ENCODE measurements around the gene RAPGEF4.

RAPGEF4 gene

DNA sequence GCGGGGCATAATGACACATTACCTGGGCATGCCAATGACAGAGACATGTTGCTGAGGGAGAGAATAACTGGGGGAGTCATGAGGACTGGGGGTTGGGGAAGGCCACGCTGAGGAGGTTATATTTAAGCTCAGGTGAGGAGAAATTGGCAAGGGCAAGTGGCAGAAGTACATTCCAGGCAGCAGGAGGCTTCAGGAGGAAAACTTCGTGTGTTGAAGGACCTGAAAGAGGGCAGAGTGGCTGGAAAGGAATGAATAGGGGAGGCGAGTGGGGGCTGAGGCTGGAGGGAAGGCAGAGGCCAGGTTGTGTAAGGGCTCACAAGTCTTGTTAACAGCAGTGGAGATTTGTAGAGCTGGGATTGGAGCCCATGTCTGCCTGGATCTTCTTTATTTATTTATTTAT, 166.3 kb downstream of the RAPGEF4 start:
- TF ChIP-seq, protein P1, sequence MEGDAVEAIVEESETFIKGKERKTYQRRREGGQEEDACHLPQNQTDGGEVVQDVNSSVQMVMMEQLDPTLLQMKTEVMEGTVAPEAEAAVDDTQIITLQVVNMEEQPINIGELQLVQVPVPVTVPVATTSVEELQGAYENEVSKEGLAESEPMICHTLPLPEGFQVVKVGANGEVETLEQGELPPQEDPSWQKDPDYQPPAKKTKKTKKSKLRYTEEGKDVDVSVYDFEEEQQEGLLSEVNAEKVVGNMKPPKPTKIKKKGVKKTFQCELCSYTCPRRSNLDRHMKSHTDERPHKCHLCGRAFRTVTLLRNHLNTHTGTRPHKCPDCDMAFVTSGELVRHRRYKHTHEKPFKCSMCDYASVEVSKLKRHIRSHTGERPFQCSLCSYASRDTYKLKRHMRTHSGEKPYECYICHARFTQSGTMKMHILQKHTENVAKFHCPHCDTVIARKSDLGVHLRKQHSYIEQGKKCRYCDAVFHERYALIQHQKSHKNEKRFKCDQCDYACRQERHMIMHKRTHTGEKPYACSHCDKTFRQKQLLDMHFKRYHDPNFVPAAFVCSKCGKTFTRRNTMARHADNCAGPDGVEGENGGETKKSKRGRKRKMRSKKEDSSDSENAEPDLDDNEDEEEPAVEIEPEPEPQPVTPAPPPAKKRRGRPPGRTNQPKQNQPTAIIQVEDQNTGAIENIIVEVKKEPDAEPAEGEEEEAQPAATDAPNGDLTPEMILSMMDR (IDR thresholded peaks at IDR 0.05; ENCODE audit: insufficient read depth, low read depth, low read length, missing control alignments) = no peak
- no peak for DNase-seq (ENCODE audit: low read depth)
- no peak overlapping the region for H3K4me3 ChIP-seq (ENCODE audit: low read length)

DNA sequence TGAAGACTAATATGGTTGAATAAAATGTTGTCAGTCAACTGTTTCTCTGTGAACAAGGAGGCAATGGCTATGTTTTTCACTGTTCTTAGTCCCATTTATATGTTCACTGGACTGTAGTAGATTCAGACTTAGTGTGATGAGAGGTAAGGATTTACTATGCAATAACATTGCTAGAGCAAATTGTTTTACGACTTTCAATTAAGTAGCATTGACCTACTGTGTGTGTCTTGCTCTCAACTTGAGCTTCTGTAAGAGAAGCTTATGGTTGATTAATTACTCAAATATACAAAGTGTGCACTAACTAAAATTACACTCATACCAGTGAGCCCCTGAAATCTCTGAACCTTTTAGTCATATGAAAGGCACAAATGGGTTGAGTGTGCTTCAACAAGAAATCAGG, 168.6 kb downstream of the RAPGEF4 start:
- no peak for DNase-seq (ENCODE audit: low read depth)
- TF ChIP-seq, protein P1 (IDR thresholded peaks at IDR 0.05; ENCODE audit: insufficient read depth, low read depth, low read length, missing control alignments) = no peak
- no peak overlapping the region for H3K4me3 ChIP-seq (ENCODE audit: low read length)

- TF ChIP-seq, protein P1 (IDR thresholded peaks at IDR 0.05; ENCODE audit: insufficient read depth, low read depth, low read length, missing control alignments) = no peak
- no peak overlapping the region for H3K4me3 ChIP-seq (ENCODE audit: low read length)
- DNase-seq (ENCODE audit: low read depth) = no peak
Measured at GRCh38 chr2:172905937-172906811, 170.5 kb downstream of the RAPGEF4 start.

DNA sequence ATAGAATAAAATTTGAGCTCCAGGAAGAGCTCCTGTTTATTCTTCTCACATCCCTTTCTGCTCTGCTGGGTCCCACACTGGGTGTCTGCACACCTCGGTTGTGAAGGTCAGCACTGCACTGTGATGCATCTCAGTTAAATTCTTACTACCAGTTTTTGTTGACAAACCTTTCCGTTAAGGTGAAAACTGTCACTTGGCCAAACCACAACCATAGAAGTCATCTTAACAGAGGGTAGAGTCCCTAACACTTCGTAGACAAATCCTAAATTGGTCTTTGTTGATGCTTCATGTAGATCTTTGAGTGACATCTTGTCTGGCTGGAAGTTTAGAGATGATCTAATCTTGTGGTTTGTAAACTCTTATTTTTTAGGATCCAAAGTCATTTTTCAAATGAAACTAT, 172.6 kb downstream of the RAPGEF4 start:
- DNase-seq (ENCODE audit: low read depth) = no peak
- TF ChIP-seq, protein P1 (IDR thresholded peaks at IDR 0.05; ENCODE audit: insufficient read depth, low read depth, low read length, missing control alignments) = no peak
- H3K4me3 ChIP-seq (ENCODE audit: low read length) = no peak overlapping the region

GRCh38 chr2:172909454-172909853, 173.8 kb downstream of the RAPGEF4 start:
- TF ChIP-seq, protein P1 (IDR thresholded peaks at IDR 0.05; ENCODE audit: insufficient read depth, low read depth, low read length, missing control alignments) = no peak
- DNase-seq (ENCODE audit: low read depth) = no peak
- no peak overlapping the region for H3K4me3 ChIP-seq (ENCODE audit: low read length)

DNA sequence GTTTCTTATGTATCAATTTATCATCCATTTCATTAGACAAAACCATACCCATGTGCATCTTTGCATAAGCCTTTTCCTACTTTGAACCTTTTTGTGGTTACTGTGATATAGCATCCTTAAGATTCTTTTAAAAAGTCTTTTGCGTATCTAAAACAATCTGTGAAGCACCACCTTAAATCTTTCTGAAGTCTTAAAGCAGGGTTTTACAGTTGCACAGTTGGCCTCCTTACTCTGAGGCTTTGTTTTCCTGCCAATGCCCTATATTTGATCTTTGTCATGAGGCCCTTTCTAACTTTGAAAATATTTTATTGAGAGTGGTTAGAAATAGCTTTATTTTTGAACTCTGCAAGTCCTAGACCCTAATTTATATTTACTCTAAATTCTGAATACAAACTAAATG, 176.6 kb downstream of the RAPGEF4 start:
- H3K4me3 ChIP-seq (ENCODE audit: low read length) = no peak overlapping the region
- no peak for DNase-seq (ENCODE audit: low read depth)

More for the DNA sequence above, 176.6 kb downstream of the RAPGEF4 start:
- TF ChIP-seq, protein P1 (IDR thresholded peaks at IDR 0.05; ENCODE audit: insufficient read depth, low read depth, low read length, missing control alignments) = no peak

Data from epithelial cell of esophagus (primary cell).